ENCODE data around the gene KCTD11.

The KCTD11 gene

GRCh38 chr17:7380855-7381683 is 29.1 kb downstream of the KCTD11 start, which contains the start of gene TNK1:
Gene TNK1 (plus strand): TSS chr17:7381089. CDS start chr17:7382927, 1,838 bp downstream.
- no peak for DNase-seq

GRCh38 chr17:7382901-7383300 is 30.9 kb downstream of the KCTD11 start:
- DNase-seq, result no peak

- DNase-seq, result no peak
Measured at GRCh38 chr17:7383371-7383741, 31.4 kb downstream of the KCTD11 start.

GRCh38 chr17:7383742-7384488 is 32.0 kb downstream of the KCTD11 start:
- peak; percentile 84 for DNase-seq

- no peak for DNase-seq
Measured at GRCh38 chr17:7384489-7385081, 32.6 kb downstream of the KCTD11 start.

GRCh38 chr17:7388856-7389255 is 36.9 kb downstream of the KCTD11 start:
- no peak for DNase-seq

- DNase-seq, result no peak
Measured at GRCh38 chr17:7389924-7390910, 38.3 kb downstream of the KCTD11 start.

GRCh38 chr17:7391307-7391706 is 39.3 kb downstream of the KCTD11 start:
- no peak for DNase-seq

GRCh38 chr17:7392696-7393612 is 41.0 kb downstream of the KCTD11 start:
- DNase-seq, result no peak

GRCh38 chr17:7393613-7394451 is 41.9 kb downstream of the KCTD11 start:
- DNase-seq, result peak; percentile 45

- peak; percentile 91 for DNase-seq
Measured at GRCh38 chr17:7394452-7395191, 42.7 kb downstream of the KCTD11 start, which contains the start of gene PLSCR3. Gene PLSCR3 (minus strand): TSS chr17:7394525. CDS start chr17:7394110, 415 bp downstream.

GRCh38 chr17:7396147-7396546 is 44.2 kb downstream of the KCTD11 start:
- no peak for DNase-seq

- no peak for DNase-seq
Measured at GRCh38 chr17:7398612-7399011, 46.6 kb downstream of the KCTD11 start.

GRCh38 chr17:7403043-7403726 is 51.2 kb downstream of the KCTD11 start:
- peak; percentile 12 for DNase-seq

GRCh38 chr17:7403727-7403976 is 51.7 kb downstream of the KCTD11 start:
- no peak for DNase-seq

GRCh38 chr17:7403977-7404736 is 52.2 kb downstream of the KCTD11 start, which contains the start of gene TMEM256:
Gene TMEM256 (minus strand): TSS chr17:7404097. CDS start chr17:7404084, 13 bp downstream.
- peak; percentile 98 for DNase-seq
